GM18861 (cell line): ENCODE results near the gene CHRM1.
"Not testable (repeated sequence)": the region's sequence is repeated elsewhere in the genome, so short reads cannot be mapped to it uniquely, and the experiment has no call there.

Source experiments
- ATAC-seq: cut with Tn5 transposase; IDR thresholded peaks from one replicate; pipeline ENCODE4 v1.9.1; 2021; ENCODE audit not compliant: unreplicated experiment

CHRM1 gene

DNA sequence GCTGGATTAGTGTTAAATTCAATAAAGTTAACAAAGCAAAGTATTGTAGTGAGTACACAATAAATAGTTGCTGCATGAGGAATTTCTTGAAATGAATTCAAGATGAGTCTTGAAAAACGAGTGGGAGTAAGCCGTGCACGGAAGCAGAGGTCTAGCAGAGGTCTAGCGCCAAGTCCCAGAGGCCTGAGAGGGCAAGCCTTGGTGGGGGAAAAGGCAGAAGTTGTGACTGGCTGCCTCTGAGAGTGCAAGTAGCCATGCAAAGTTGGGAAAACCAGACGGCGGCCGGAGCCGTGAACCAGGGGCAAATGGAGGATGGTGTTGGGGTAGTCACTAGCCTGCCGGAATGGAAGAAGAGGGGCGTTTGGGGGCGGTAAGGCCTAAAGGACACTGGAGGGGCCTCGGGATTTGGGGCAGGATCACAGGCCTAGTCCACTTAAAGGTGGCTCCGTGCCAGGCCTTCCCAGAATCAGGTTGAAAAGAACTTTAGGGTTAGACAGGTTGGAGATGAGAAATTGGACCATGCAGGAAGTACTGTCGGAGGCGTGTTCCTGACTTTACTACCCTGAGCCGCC lies 40.8 kb downstream of the CHRM1 start:
- ATAC-seq: peak; percentile 16

DNA sequence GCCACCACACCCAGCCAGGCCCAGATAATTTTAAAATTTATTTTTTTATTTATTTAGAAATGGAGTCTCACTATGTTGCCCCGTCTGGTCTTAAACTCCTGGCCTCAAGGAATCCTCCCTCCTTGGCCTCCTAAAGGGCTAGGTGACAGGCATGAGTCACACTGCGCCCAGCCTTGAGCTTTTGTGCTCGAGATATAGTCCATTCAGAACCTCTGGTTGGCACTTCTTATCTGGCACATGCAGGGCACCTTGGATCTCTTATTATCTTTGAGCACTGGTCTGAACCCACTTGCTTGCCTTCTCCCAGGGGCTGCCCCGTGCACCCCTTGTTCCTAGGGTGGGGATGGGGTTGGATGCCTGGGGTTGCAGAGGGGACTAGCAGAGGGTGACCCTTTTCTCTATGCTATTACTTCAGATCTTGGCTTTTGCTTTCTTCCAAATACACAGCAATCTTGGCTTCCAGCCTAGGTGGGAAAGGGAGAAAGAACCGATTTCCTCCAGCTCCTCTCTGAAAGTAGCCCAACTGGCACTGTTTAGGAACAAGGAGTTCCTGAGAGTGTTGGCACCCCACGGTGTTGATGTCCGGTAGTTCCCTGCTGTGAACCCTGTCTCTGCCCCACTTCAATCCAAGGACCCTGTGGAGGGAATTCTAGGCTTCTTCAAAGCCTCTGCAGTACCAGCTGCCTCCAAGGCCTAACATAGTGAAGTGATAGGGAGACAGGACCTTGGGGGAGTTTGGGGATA lies 41.8 kb downstream of the CHRM1 start:
- no peak for ATAC-seq

- no peak for ATAC-seq
Measured at GRCh38 chr11:62876712-62877111, 44.5 kb downstream of the CHRM1 start.

DNA sequence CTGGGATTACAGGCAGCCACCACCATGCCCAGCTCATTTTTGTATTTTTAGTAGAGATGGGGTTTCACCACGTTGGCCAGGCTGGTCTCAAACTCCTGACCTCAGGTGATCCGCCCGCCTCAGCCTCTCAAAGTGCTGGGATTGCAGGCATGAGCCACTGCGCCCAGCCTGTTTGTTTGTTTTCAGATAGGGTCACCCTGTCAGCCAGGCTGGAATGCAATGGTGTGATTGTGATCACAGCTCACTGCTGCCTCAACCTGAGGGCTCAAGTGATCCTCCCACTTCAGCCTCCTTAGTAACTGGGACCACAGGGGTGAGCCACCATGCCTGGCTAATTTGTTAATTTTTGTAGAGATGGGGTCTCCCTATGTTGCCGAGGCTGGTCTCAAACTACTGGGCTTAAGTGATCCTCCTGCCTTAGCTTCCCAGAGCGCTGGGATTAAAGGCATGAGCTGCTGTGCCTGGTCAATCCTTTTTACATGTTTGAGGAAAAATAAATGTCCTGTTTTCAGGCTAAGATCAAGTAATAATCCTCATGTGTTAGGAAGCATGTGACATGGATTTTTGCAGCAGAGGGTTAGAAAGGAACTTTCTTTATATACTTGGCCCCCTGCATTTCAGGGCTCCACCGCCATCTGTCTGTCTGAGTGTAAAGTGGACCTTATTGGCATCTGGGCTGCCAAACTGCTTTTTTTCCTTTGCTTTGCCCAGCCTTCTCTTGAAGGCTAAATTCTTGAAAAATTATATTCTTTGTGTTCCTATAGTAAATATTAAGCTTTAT lies 45.3 kb downstream of the CHRM1 start:
- ATAC-seq: no peak

- ATAC-seq: no peak
Measured at GRCh38 chr11:62874851-62875250, 46.3 kb downstream of the CHRM1 start.

DNA sequence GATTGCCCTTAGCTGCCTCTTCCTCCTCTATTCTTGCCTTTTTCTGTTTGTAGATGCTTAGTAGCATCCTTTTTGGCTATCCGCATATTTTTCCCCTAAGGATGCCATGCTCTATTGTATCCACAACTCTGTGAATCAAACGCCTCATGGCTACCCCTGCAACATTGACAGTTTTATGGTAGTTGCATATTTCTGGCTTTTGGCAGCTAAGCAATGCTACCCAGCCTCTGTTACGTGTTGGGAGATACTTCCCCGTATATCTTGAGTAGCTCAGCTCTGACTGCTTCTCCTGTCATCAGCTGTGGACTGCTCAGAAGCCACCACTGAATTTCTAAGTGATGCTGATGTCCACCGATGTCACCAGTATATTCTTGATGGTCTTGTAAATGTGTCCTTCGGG lies 55.5 kb downstream of the CHRM1 start:
- no peak for ATAC-seq

DNA sequence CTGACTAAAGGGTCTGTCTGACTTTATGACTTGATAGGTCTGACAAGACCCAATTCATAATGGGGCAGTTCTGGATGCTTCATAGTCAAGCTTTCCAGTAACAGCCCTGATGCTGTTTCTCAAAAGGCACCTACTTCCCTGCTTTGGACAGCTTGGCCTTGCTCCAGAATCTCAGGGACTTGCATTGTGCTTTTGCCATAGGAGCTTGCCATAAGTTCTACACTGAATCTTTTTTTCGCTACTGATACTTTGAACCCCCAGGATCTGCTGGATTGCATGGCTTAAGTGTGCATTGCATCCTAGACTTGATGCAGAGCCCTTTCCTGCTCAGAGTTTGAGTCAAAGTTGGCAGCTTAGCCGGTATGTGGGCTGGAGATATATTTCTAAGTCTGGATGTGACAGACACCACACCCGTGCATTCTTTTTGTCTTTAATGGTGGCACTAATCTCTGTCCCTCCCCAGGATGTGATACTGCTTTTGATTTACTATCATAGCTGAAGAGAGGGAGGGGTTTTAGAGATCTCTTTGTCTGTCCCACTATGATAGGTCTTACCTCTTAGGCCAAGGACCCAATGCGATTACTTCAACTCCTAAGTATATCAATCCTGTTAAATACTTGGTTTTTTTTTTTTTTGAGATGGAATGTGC lies 57.4 kb downstream of the CHRM1 start:
- ATAC-seq: no peak

DNA sequence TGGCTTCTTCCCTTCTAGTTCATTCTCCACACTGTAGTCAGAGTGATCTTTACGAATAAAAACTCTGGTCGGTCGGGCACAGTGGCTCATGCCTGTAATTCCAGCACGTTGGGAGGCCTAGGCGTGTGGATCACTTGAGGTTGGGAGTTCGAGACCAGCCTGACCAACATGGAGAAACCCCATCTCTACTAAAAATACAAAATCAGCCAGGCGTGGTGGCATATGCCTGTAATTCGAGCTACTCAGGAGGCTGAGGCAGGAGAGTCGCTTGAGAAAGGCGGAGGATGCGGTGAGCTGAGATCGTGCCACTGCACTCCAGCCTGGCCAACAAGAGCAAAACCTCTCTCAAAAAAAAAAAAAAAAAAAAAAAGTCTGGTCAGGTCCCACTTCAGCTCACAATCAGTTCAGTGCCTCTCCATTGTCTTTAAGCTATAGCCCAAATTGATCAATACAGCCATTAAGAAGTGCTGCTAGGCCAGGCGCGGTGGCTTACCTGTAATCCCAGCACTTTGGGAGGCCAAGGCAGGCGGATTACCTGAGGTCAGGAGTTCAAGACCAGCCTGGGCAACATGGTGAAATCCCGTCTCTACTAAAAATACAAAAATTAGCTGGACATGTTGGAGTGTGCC lies 59.5 kb downstream of the CHRM1 start:
- ATAC-seq: not testable (repeated sequence)

GRCh38 chr11:62860835-62861563 lies 60.2 kb downstream of the CHRM1 start:
- no peak for ATAC-seq

GRCh38 chr11:62859281-62859703 lies 61.9 kb downstream of the CHRM1 start:
- not testable (repeated sequence) for ATAC-seq
